H9 (cell line): ENCODE data around the gene APBB2. TPM values are rescaled to one million over a fixed set of nuclear protein-coding genes. Genes with fewer than 3 reads are reported as not detected.

ENCODE experiments used
- DNase-seq: peaks from one replicate; pipeline ENCODE4 v3.0.0-alpha.2; 2017
- H2AFZ ChIP-seq: one replicate; pipeline ENCODE4 v1.6.1; 2013; ENCODE audit warnings: mild to moderate bottlenecking, low read length, control low read depth, moderate library complexity
- H2AK5ac ChIP-seq: 2 replicates; pipeline ENCODE4 v1.6.1; 2013; ENCODE audit warnings: low read length, control low read depth, mixed read lengths; ENCODE audit not compliant: insufficient read length
- H2BK120ac ChIP-seq: one replicate; pipeline ENCODE4 v1.6.1; 2013; ENCODE audit warnings: low read depth, mild to moderate bottlenecking, low read length, control low read depth, inconsistent platforms; ENCODE audit not compliant: poor library complexity, severe bottlenecking
- H2BK12ac ChIP-seq: 2 replicates; pipeline ENCODE4 v1.6.1; 2013; ENCODE audit warnings: low read length, control low read depth, mixed read lengths, low read depth; ENCODE audit not compliant: insufficient read length
- H2BK15ac ChIP-seq: 2 replicates; pipeline ENCODE4 v1.6.1; 2013; ENCODE audit warnings: low read depth, low read length, control low read depth
- H2BK20ac ChIP-seq: one replicate; pipeline ENCODE4 v1.6.1; 2013; ENCODE audit warnings: low read depth, mild to moderate bottlenecking, low read length, control low read depth, inconsistent platforms; ENCODE audit not compliant: poor library complexity, severe bottlenecking
- H2BK5ac ChIP-seq: 2 replicates; pipeline ENCODE4 v1.6.1; 2013; ENCODE audit warnings: low read length, control low read depth, mixed read lengths; ENCODE audit not compliant: insufficient read length
- H3K14ac ChIP-seq: 2 replicates; pipeline ENCODE4 v1.6.1; 2013; ENCODE audit warnings: low read length, control low read depth; ENCODE audit not compliant: insufficient read depth
- H3K18ac ChIP-seq: 2 replicates; pipeline ENCODE4 v1.6.1; 2013; ENCODE audit warnings: low read depth, mild to moderate bottlenecking, mixed read lengths, low read length, control low read depth; ENCODE audit not compliant: insufficient read length
- H3K23ac ChIP-seq: 2 replicates; pipeline ENCODE4 v1.6.1; 2013; ENCODE audit warnings: low read length, control low read depth, mixed read lengths, low read depth; ENCODE audit not compliant: insufficient read length
- H3K23me2 ChIP-seq: 2 replicates; pipeline ENCODE4 v1.6.1; 2013; ENCODE audit warnings: low read depth, mild to moderate bottlenecking, mixed read lengths, low read length, control low read depth; ENCODE audit not compliant: insufficient read length, poor library complexity, severe bottlenecking
- H3K27ac ChIP-seq: 2 replicates; pipeline ENCODE4 v1.5.1; 2013; ENCODE audit warnings: low read length, control low read depth, mixed read lengths, low read depth; ENCODE audit not compliant: insufficient read length
- H3K27me3 ChIP-seq: 2 replicates; pipeline ENCODE4 v1.6.1; 2013; ENCODE audit warnings: low read length, control low read depth, inconsistent platforms; ENCODE audit not compliant: insufficient read depth
- H3K4ac ChIP-seq: 2 replicates; pipeline ENCODE4 v1.6.1; 2013; ENCODE audit warnings: low read depth, mild to moderate bottlenecking, control low read depth, inconsistent platforms, low read length, moderate library complexity
- H3K4me1 ChIP-seq: 2 replicates; pipeline ENCODE4 v1.6.1; 2013; ENCODE audit warnings: low read length, control low read depth, inconsistent platforms; ENCODE audit not compliant: insufficient read depth
- H3K4me2 ChIP-seq: 2 replicates; pipeline ENCODE4 v1.6.1; 2013; ENCODE audit warnings: low read length, control low read depth, mixed read lengths; ENCODE audit not compliant: insufficient read length, insufficient read depth
- H3K56ac ChIP-seq: 2 replicates; pipeline ENCODE4 v1.6.1; 2013; ENCODE audit warnings: low read depth, mild to moderate bottlenecking, mixed read lengths, low read length, control low read depth; ENCODE audit not compliant: insufficient read length
- H3K79me1 ChIP-seq: 2 replicates; pipeline ENCODE4 v1.6.1; 2013; ENCODE audit warnings: low read depth, mild to moderate bottlenecking, moderate library complexity, low read length, control low read depth, inconsistent platforms; ENCODE audit not compliant: insufficient read depth, poor library complexity, severe bottlenecking
- H3K79me2 ChIP-seq: 2 replicates; pipeline ENCODE4 v1.6.1; 2013; ENCODE audit warnings: low read length, control low read depth, inconsistent platforms; ENCODE audit not compliant: insufficient read depth
- H3K9ac ChIP-seq: 2 replicates; pipeline ENCODE4 v1.6.1; 2013; ENCODE audit warnings: low read length, control low read depth, mixed read lengths; ENCODE audit not compliant: insufficient read length; ENCODE audit errors: extremely low read depth
- H3K9me3 ChIP-seq: one replicate; pipeline ENCODE4 v1.6.1; 2013; ENCODE audit warnings: low read depth, low read length, inconsistent platforms; ENCODE audit not compliant: control insufficient read depth
- H3T11ph ChIP-seq: one replicate; pipeline ENCODE4 v1.6.1; 2013; ENCODE audit warnings: mild to moderate bottlenecking, low read length, control low read depth, inconsistent platforms
- H4K20me1 ChIP-seq: one replicate; pipeline ENCODE4 v1.6.1; 2013; ENCODE audit not compliant: control insufficient read depth, insufficient read length, insufficient read depth
- H4K5ac ChIP-seq: 2 replicates; pipeline ENCODE4 v1.6.1; 2013; ENCODE audit warnings: low read depth, mild to moderate bottlenecking, mixed read lengths, low read length, control low read depth; ENCODE audit not compliant: insufficient read length
- H4K8ac ChIP-seq: replicated peaks from 2 replicates; pipeline ENCODE4 v1.6.1; 2013; ENCODE audit warnings: low read length, control low read depth, mixed read lengths, low read depth; ENCODE audit not compliant: insufficient read length
- H4K91ac ChIP-seq: 2 replicates; pipeline ENCODE4 v1.6.1; 2013; ENCODE audit warnings: low read depth, mild to moderate bottlenecking, moderate library complexity, mixed read lengths, low read length, control low read depth; ENCODE audit not compliant: insufficient read length
- H3K27ac Mint-ChIP-seq, 3 experiments: 2 replicates in 2 of 3; 3 replicates in 1 of 3; pipeline ENCODE4 v1.8.0; 2020 to 2021; ENCODE audit warnings: mixed read lengths in 3 of 3, mild to moderate bottlenecking in 1 of 3, moderate library complexity in 1 of 3
- H3K27me3 Mint-ChIP-seq: 2 replicates; pipeline ENCODE4 v1.8.0; 2021; ENCODE audit warnings: low read depth, mild to moderate bottlenecking, moderate library complexity, mixed read lengths
- H3K36me3 Mint-ChIP-seq, 3 experiments: 2 replicates in 2 of 3; 3 replicates in 1 of 3; pipeline ENCODE4 v1.8.0; 2020 to 2021; ENCODE audit warnings: low read depth in 3 of 3, mixed read lengths in 3 of 3; ENCODE audit not compliant: insufficient read depth in 1 of 3
- H3K4me1 Mint-ChIP-seq, 2 experiments: 2 replicates each; pipeline ENCODE4 v1.8.0; 2020; ENCODE audit warnings: mixed read lengths in 2 of 2
- H3K4me3 Mint-ChIP-seq, 2 experiments: 2 replicates in 1 of 2; 3 replicates in 1 of 2; pipeline ENCODE4 v1.8.0; 2020 to 2021; ENCODE audit warnings: mild to moderate bottlenecking in 2 of 2, mixed read lengths in 2 of 2, moderate library complexity in 1 of 2
- H3K9me3 Mint-ChIP-seq, 2 experiments: 2 replicates in 1 of 2; 3 replicates in 1 of 2; pipeline ENCODE4 v1.8.0; 2020; ENCODE audit warnings: mild to moderate bottlenecking in 2 of 2, mixed read lengths in 2 of 2, moderate library complexity in 1 of 2
- WGBS: extraction: QIAGEN DNeasy Blood & Tissue Kit; methylation state at CpG from one replicate; pipeline ENCODE4 v1.1.7; 2013; ENCODE audit warnings: missing lambda C conversion rate, low lambda C conversion rate, mixed read lengths; ENCODE audit not compliant: insufficient read length; ENCODE audit errors: extremely low coverage; 5-methylcytosine and 5-hydroxymethylcytosine counted together
- total RNA-seq: library from RNA; stranded (reverse); gene quantifications from 2 replicates; pipeline ENCODE4 v1.2.1, GENCODE V29; 2021
- TF ChIP-seq, protein P1 (sequence below): fragments of 200-600 bp; sonication (generic); conservative IDR thresholded peaks from 3 replicates; pipeline ENCODE4 v1.8.0; 2021; ENCODE audit warnings: antibody characterized with exemption, mild to moderate bottlenecking

The APBB2 gene
- total RNA-seq, 1 experiment from 2014 or later, result 39.6 TPM

GRCh38 chr4:40933272-40934053 is 280.9 kb downstream of the APBB2 start:
- H3K23ac ChIP-seq, result no peak overlapping the region
- H3K79me2 ChIP-seq, result no peaks in the 10 kb centered on the region
- H3K18ac ChIP-seq, result no peak overlapping the region
- peak overlapping the region; percentile 62 for H2BK5ac ChIP-seq
- H4K20me1 ChIP-seq, result no peaks in the 10 kb centered on the region
- TF ChIP-seq, protein P1, sequence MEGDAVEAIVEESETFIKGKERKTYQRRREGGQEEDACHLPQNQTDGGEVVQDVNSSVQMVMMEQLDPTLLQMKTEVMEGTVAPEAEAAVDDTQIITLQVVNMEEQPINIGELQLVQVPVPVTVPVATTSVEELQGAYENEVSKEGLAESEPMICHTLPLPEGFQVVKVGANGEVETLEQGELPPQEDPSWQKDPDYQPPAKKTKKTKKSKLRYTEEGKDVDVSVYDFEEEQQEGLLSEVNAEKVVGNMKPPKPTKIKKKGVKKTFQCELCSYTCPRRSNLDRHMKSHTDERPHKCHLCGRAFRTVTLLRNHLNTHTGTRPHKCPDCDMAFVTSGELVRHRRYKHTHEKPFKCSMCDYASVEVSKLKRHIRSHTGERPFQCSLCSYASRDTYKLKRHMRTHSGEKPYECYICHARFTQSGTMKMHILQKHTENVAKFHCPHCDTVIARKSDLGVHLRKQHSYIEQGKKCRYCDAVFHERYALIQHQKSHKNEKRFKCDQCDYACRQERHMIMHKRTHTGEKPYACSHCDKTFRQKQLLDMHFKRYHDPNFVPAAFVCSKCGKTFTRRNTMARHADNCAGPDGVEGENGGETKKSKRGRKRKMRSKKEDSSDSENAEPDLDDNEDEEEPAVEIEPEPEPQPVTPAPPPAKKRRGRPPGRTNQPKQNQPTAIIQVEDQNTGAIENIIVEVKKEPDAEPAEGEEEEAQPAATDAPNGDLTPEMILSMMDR, result no peak
- Mint-ChIP-seq H3K27ac (no peak overlapping the region; a peak in 1 of 7 replicates), H3K9me3 (no peaks in the 10 kb centered on the region), H3K36me3 (no peaks in the 10 kb centered on the region), H3K4me3 (no peak overlapping the region), H3K4me1 (peaks cover 51 to 52% of the 10 kb centered on the region in 2 experiments), H3K27me3 (no peaks in the 10 kb centered on the region)
- no peaks in the 10 kb centered on the region for H3K27me3 ChIP-seq
- H3K27ac ChIP-seq, result no peak overlapping the region
- WGBS, result no CpG with 5 or more reads among the region's 11 CpGs
- 0 out of 2 replicates have a peak, but pooled peaks cover 3% of the 10 kb centered on the region for H3K4me1 ChIP-seq
- no peak overlapping the region for H3K14ac ChIP-seq
- H2BK120ac ChIP-seq, result no peak overlapping the region
- no peak overlapping the region for H3K56ac ChIP-seq
- no peak for DNase-seq
- no peak overlapping the region for H3T11ph ChIP-seq
- H4K91ac ChIP-seq, result no peak overlapping the region
- no peak overlapping the region for H2BK20ac ChIP-seq
- H2BK12ac ChIP-seq, result no peak overlapping the region
- H2BK15ac ChIP-seq, result no peak overlapping the region
- no peak overlapping the region for H2AK5ac ChIP-seq
- H3K9me3 ChIP-seq, result no peaks in the 10 kb centered on the region
- H3K23me2 ChIP-seq, result no peaks in the 10 kb centered on the region
- H2AFZ ChIP-seq, result no peak overlapping the region
- no peak overlapping the region for H3K9ac ChIP-seq
- H4K5ac ChIP-seq, result no peak overlapping the region
- H3K4me2 ChIP-seq, result no peak overlapping the region
- H4K8ac ChIP-seq, result no peak overlapping the region
- no peak overlapping the region for H3K4ac ChIP-seq
- no peaks in the 10 kb centered on the region for H3K79me1 ChIP-seq
